ENCODE data around the gene MYO18A.

GRCh38 chr17:29102741-29103181 is 77.4 kb downstream of the MYO18A start:
- TF ChIP-seq CTCF (IDR thresholded peaks at IDR 0.05) (no peak), POLR2A (IDR thresholded peaks at IDR 0.05) (no peak)

Measured in prostate gland (tissue), 2 donors.